NCI-H1436 (cell line): Measurements from ENCODE around the gene SPATA7.

Experiments
- DNase-seq: peaks from one replicate; lab custom pipeline; 2025; lab: John Stamatoyannopoulos, UW

Gene SPATA7

GRCh38 chr14:88417594-88417993 is 32.1 kb downstream of the SPATA7 start:
- no peak for DNase-seq

GRCh38 chr14:88420187-88420586 is 34.7 kb downstream of the SPATA7 start:
- DNase-seq, result no peak

GRCh38 chr14:88421286-88421685 is 35.8 kb downstream of the SPATA7 start:
- DNase-seq, result no peak

DNA sequence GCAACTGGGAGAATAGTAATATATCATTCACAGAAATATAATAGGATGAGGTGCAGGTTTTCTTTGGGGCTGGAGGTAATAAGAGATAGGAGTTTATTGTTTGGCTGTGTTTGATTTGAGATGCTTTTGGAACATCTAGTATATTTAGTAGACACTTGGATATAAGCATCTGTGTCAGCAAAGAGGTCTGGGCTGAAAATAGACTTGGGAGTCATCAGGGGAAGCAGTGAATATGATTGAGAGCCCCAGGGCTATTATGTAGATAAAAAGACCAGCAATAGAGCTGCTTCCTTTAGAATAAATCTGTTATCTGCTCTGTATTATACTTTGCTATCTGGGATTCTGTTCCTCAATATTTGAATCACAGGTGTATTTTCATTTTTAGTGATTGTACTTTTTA is 36.6 kb downstream of the SPATA7 start:
- no peak for DNase-seq

DNA sequence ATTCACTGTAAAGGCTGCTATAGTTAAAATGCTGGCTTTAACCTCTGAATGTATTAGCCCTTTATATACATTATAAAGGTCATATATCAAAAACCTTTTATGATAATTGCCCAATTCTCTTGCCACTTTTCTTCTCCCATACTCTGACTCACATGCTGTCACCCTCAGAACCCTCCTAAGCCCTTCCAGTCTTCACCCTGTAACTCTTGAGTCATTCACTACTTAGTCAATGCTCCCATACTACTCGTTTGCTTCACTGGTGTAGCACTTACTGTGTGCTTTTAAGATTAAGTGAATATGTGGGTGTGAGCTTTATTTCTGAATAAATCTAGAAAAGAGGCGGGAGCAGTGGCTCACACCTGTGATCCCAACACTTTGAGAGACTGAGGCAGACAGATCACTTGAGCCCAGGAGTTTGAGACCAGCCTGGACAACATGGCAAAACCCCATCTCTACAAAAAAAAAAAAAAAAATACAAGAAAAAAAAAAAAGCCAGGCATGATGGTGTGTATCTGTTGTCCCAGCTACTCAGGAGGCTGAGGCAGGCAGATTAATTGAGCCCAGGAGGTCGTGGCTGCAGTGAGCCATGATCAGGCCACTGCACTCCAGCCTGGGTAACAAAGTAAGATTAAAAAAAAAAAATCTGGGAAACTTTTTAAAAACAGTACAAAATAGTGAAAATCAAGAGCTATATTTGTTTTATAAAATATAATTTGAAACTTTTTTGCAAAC is 37.6 kb downstream of the SPATA7 start:
- DNase-seq, result no peak

DNA sequence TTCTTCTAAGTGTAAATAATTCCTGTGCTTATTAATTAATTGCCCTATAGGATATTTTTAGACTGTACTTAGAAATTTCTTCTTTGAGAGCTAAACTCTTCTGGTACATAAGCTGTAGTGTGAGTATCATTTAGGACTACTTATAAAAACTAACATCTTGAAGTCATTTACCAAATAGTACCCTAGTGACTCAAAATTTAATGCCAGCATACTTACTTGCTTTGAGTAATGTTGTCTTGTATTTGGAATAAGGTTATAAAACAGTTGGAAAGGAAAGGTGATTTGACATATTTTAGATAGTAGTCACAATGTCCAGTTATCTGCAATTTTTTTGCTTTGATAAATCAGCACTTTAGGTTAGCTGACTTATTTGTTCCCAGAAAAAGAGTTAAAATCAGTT is 39.1 kb downstream of the SPATA7 start:
- no peak for DNase-seq

DNA sequence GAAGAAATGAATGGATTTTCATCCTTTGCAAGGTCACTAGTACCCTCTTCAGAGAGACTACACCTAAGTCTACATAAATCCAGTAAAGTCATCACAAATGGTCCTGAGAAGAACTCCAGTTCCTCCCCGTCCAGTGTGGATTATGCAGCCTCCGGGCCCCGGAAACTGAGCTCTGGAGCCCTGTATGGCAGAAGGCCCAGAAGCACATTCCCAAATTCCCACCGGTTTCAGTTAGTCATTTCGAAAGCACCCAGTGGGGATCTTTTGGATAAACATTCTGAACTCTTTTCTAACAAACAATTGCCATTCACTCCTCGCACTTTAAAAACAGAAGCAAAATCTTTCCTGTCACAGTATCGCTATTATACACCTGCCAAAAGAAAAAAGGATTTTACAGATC is 40.8 kb downstream of the SPATA7 start:
- DNase-seq, result no peak

- DNase-seq, result no peak
Observed at GRCh38 chr14:88430976-88431375, 45.5 kb downstream of the SPATA7 start.

- DNase-seq, result no peak
Observed at GRCh38 chr14:88437658-88438057, 52.2 kb downstream of the SPATA7 start.

DNA sequence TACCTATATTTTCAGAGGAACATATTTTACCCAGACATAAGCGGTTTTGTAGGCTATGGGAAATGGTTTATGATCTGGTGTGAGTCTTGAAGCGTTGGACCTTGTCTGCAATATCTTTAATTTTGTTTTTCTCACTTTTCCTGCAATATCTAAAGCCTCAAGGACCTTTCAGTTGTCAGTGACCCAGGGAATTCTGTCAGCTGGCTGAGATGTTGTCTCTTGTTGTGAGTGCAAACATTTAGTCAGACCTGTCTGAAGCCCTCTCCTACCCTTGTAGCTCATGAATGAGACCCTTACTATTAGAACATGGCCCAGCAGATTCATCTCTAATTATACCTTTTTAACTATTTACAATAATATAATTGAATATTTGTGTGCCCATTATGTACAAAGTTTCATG is 53.6 kb downstream of the SPATA7 start:
- DNase-seq, result no peak

GRCh38 chr14:88452231-88452630 is 66.8 kb downstream of the SPATA7 start:
- DNase-seq, result no peak

DNA sequence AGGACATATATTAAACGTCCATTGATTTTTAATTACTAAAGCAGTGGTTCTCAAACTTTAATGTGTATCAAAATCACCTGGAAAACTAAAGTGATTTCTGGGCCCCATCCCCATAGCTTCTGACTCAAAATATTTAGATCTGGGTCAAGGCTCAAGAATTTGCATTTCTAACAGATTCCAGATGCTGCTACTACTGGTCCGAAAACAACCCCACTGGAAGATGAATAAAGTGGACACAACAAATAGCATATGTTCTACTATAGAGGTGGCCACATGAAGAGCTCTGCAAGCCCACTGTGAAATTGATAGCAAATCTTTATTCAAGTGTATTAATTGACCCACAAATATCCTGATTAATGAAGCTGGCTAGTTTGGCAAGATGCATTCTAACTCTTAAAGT is 69.4 kb downstream of the SPATA7 start:
- no peak for DNase-seq

DNA sequence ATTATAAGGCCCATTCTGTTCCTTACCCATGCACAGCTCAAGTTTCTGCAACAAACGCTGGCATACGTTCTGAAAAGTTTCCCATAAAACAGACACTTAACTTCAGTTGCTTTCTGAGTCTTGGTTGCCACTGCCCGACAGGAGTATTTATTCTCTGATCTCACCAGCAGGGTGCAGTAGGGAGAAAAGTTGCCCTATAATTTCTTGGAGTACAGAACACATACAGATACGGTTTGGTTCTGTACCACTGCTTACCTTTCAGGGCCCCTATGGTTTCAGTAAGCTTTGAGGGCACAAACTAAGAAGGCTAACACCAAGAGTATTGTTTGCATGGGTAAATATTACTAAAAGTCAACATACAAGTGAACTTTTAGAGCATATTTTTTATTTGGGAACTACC is 77.9 kb downstream of the SPATA7 start:
- DNase-seq, result no peak

- DNase-seq, result no peak
Observed at GRCh38 chr14:88468406-88468805, 82.9 kb downstream of the SPATA7 start.

DNA sequence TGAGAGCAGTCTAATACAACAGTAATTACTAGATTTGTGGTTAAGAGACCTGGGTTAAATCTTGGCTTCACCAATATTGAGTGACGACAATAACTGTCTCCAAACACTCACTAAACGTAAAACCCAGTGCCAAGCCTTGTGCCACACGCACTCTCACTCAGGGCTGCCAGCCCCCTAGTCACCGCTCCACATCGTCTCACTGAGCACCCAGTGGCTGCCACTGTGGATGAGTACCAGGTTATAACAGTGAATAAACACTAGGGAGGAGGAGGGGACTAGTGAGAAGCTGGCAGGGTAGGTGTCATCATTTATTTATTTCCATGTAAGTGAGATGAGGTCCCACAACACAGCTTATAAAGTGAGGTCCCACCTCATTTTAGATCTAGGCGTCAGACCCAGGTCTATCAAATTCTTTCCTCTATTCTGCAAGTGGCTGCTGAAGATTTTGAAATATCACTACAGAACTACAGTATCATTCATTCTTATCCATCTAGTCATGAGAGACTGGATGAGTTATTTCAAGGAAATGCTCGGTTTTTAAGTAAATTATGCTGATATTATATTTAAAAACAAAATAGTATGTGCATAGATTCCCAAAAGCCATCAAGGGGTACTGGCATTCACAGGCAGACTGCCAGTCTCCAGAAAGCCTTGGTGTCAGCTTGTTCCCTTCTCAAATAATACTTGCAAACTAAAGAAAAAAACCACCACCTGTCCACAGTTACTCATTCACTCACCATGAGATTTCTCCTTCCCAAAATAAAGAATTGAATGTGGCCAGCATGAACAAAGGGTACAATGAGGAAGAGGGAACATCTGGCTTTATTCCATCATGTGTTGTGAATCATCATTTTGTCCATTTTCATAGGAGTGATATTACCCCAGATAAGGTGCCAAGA is 85.3 kb downstream of the SPATA7 start:
- no peak for DNase-seq

DNA sequence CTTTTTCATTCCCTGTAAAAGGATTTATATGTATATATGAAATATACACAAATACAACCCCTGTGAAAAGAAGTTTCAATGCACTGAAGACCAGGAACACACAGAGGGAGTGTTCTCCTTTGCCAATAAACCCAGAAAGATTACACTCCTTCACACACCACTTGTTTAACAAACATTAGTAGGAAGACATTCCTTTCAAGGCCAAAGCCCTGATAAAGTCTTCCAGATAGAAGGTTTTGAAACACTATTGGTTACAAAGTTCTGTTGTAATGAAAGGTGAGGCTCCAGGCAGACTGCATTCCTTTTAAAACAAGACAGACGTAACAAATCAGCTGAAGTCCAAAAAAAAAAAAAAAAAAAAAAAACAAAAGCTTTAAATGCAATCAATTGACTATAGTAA is 88.3 kb downstream of the SPATA7 start:
- no peak for DNase-seq

GRCh38 chr14:88476214-88476774 is 90.8 kb downstream of the SPATA7 start:
- no peak for DNase-seq

- no peak for DNase-seq
Observed at GRCh38 chr14:88476825-88477224, 91.4 kb downstream of the SPATA7 start.

DNA sequence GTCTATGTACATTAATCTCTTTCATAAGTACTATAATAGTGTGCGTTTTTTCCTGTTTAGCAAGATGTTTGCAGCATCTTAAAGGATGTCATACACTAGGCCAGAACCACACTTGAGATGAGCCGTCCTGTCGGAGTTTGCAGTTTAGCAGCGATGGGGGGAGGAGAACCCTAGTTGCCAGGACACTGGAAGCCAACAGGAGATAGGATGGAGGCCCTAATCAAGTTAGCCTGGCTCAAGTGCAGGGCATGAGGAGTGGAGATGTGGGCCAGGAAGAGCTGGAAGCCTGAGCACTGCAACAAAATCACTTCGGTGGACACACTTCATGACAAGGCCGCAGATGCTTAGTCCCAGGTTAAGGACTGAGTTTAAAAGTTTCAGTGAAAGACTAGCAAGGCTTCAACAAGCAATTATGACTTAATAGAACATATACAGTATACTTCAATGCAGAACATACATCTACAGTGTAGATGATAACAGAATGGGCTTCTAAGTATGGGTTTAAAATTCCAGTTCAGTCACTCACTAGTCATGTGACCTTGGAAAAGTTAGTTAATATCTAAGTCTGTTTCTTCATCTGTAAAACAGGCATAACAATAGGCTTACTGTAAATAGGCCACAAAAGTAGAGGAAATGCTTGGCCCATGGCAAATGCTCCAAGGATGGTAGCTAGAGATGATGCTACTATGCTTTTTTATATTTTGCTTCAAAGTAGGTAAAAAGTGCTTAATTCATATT is 92.2 kb downstream of the SPATA7 start:
- no peak for DNase-seq

GRCh38 chr14:88478931-88479330 is 93.5 kb downstream of the SPATA7 start:
- DNase-seq, result no peak

GRCh38 chr14:88479574-88479987 is 94.1 kb downstream of the SPATA7 start:
- DNase-seq, result no peak

GRCh38 chr14:88481059-88481458 is 95.6 kb downstream of the SPATA7 start:
- no peak for DNase-seq
